H54 (cell line): ENCODE results near the gene LGSN.

Experiments
- DNase-seq: peaks from one replicate; pipeline ENCODE4 v3.0.0; 2011; ENCODE audit warnings: low spot score, mixed read lengths; ENCODE audit not compliant: insufficient read length
- FAIRE-seq: peaks from 3 replicates; lab custom pipeline; 2011; peaks lifted over from hg19 to GRCh38; lab: Jason Lieb, UNC
- POLR2A ChIP-seq: IDR thresholded peaks from 2 replicates; pipeline ENCODE4 v1.6.1; 2011; ENCODE audit warnings: low read depth, mild to moderate bottlenecking, low read length

LGSN gene

GRCh38 chr6:63322981-63323380 is 3.2 kb upstream of the LGSN start:
- no peak for TF ChIP-seq POLR2A
- no peak for FAIRE-seq

GRCh38 chr6:63321821-63322220 is 2.0 kb upstream of the LGSN start:
- TF ChIP-seq POLR2A = no peak
- DNase-seq (no peak), FAIRE-seq (no peak)

More at GRCh38 chr6:63322981-63323380, 3.2 kb upstream of the LGSN start:
- DNase-seq = no peak

GRCh38 chr6:63317641-63318040 is 2.1 kb downstream of the LGSN start:
- DNase-seq (no peak), FAIRE-seq (no peak)
- TF ChIP-seq POLR2A = no peak

- no peak for FAIRE-seq
Observed at GRCh38 chr6:63316113-63316512, 3.7 kb downstream of the LGSN start.

GRCh38 chr6:63313111-63313510 is 6.7 kb downstream of the LGSN start:
- no peak for TF ChIP-seq POLR2A
- FAIRE-seq = no peak

More at GRCh38 chr6:63316113-63316512, 3.7 kb downstream of the LGSN start:
- TF ChIP-seq POLR2A = no peak
- DNase-seq = no peak

GRCh38 chr6:63307581-63308246 is 12.1 kb downstream of the LGSN start:
- FAIRE-seq (peak; percentile 95), DNase-seq (peak; percentile 7)
- no peak for TF ChIP-seq POLR2A

More at GRCh38 chr6:63313111-63313510, 6.7 kb downstream of the LGSN start:
- DNase-seq = no peak

GRCh38 chr6:63306420-63306819 is 13.4 kb downstream of the LGSN start:
- TF ChIP-seq POLR2A = no peak
- DNase-seq (no peak), FAIRE-seq (no peak)

- DNase-seq (no peak), FAIRE-seq (no peak)
- TF ChIP-seq POLR2A = no peak
Observed at GRCh38 chr6:63305277-63305676, 14.5 kb downstream of the LGSN start.

GRCh38 chr6:63303476-63303875 is 16.3 kb downstream of the LGSN start:
- no peak for TF ChIP-seq POLR2A
- FAIRE-seq (no peak), DNase-seq (no peak)

GRCh38 chr6:63299667-63300066 is 20.1 kb downstream of the LGSN start:
- DNase-seq (no peak), FAIRE-seq (no peak)
- TF ChIP-seq POLR2A = no peak

GRCh38 chr6:63295553-63296194 is 24.1 kb downstream of the LGSN start:
- no peak for FAIRE-seq
- DNase-seq = no peak
- TF ChIP-seq POLR2A = no peak

GRCh38 chr6:63290492-63291058 is 29.2 kb downstream of the LGSN start:
- no peak for FAIRE-seq
- TF ChIP-seq POLR2A = no peak
- no peak for DNase-seq

GRCh38 chr6:63289269-63289872 is 30.4 kb downstream of the LGSN start:
- TF ChIP-seq POLR2A = no peak
- FAIRE-seq (no peak), DNase-seq (no peak)

- no peak for FAIRE-seq
- no peak for DNase-seq
- no peak for TF ChIP-seq POLR2A
Observed at GRCh38 chr6:63280639-63281180, 39.1 kb downstream of the LGSN start.

- TF ChIP-seq POLR2A = no peak
- FAIRE-seq (no peak), DNase-seq (no peak)
Observed at GRCh38 chr6:63278916-63279315, 40.9 kb downstream of the LGSN start.
